H1 (cell line): ENCODE measurements around the gene KAZALD1. TPM values are rescaled to one million over a fixed set of nuclear protein-coding genes. Genes with fewer than 3 reads are reported as not detected.

Experiments
- HDAC2 ChIP-seq, 2 experiments: fragments of 300-600 bp in 1 of 2; sonication (generic) in 1 of 2; IDR thresholded peaks; 2 replicates each; pipeline ENCODE4 v1.6.1; 2011 to 2012; ENCODE audit warnings: low read depth in 2 of 2, low read length in 2 of 2, mild to moderate bottlenecking in 2 of 2, moderate library complexity in 2 of 2, borderline replicate concordance in 1 of 2, inconsistent platforms in 1 of 2
- polyA plus RNA-seq, 7 experiments: library from polyadenylated mRNA; depleted of rRNA in 3 of 7; stranded (reverse) in 5 of 7; unstranded in 2 of 7; fragments of >200 nt in 5 of 7; fragments of 200-250 nt in 2 of 7; gene quantifications; 1 replicate in 5 of 7; 2 replicates in 1 of 7; 4 replicates in 1 of 7; pipeline versions ENCODE4 v1.2.1 to v1.2.3, GENCODE V29; 2011 to 2013; ENCODE audit warnings: missing spikeins in 2 of 7, mixed read lengths in 2 of 7
- total RNA-seq: library from RNA; stranded (reverse); fragmentation: NEBNext Ultra II Directional; extraction: Animal tissue kit (Norgen Biotek cat#: 25700); gene quantifications from 2 replicates; pipeline ENCODE4 v1.2.1, GENCODE V29; 2021

The KAZALD1 gene
- total and polyA plus RNA-seq, 2 of the 8 experiments (the other 6 are each of a cell fraction or from before 2014, with no cell fraction given): 0.65 to 1.9 TPM

DNA sequence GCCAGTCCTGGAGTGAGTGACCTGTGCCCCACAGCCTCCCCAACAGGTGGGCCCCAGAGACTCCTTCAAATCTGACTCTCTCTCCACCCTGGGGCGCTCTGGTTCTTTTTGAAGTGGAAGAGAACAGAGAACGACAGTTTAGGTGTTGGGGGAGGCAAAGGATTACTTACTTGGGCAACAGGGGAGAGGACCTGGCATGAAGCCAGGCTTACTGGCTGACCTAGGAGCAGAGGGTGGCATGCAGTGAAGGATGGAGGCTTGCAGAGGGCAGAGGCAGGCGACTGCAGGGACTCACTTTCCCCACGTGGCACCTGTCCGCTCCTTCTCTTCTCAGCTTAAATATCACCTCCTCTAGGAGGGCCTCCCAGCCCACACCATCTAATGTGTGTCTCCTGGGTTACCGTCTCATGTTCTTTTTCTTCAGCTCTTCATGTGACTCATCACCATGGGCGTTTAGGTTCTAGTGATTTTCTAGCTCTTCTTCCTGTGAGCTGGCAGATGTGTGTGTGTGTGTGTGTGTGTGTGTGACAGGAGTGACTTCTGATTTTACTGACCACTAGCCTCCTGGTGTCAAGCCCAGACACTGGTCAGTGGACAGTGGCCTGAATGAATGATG lies 46.7 kb upstream of the KAZALD1 start (continued):
- no peak for TF ChIP-seq HDAC2 (IDR thresholded peaks at IDR 0.05; ENCODE audit: borderline replicate concordance in 1 of 2, low read depth in 2 of 2, low read length in 2 of 2)
